Upper lobe of left lung (tissue), 4 donors: ENCODE measurements around the gene TMEM203.

Experiments used
- EP300 ChIP-seq, 4 donors: sonication (generic); formaldehyde crosslinking; IDR thresholded peaks; one replicate each; pipeline ENCODE4 v1.5.1; 2017; ENCODE audit warnings: antibody characterized with exemption in 4 of 4, control low read depth in 2 of 4
- POLR2A ChIP-seq, 4 donors: fragments of 450-650 bp; IDR thresholded peaks; one replicate each; pipeline ENCODE4 v1.5.1; 2016 to 2017; ENCODE audit warnings: antibody characterized with exemption in 4 of 4, mild to moderate bottlenecking in 2 of 4
- POLR2AphosphoS5 ChIP-seq, 2 donors: sonication (generic); formaldehyde crosslinking; IDR thresholded peaks; one replicate each; pipeline ENCODE4 v1.5.1; 2017; ENCODE audit warnings: antibody characterized with exemption in 2 of 2
- TF ChIP-seq, protein P1 (sequence below), 6 experiments: fragments of 450-650 bp in 4 of 6; fragments of 200-600 bp in 2 of 6; sonication (generic) in 2 of 6; IDR thresholded peaks; one replicate each; pipeline ENCODE4 v1.5.1; 2016 to 2019; ENCODE audit warnings: antibody characterized with exemption in 6 of 6

DNA sequence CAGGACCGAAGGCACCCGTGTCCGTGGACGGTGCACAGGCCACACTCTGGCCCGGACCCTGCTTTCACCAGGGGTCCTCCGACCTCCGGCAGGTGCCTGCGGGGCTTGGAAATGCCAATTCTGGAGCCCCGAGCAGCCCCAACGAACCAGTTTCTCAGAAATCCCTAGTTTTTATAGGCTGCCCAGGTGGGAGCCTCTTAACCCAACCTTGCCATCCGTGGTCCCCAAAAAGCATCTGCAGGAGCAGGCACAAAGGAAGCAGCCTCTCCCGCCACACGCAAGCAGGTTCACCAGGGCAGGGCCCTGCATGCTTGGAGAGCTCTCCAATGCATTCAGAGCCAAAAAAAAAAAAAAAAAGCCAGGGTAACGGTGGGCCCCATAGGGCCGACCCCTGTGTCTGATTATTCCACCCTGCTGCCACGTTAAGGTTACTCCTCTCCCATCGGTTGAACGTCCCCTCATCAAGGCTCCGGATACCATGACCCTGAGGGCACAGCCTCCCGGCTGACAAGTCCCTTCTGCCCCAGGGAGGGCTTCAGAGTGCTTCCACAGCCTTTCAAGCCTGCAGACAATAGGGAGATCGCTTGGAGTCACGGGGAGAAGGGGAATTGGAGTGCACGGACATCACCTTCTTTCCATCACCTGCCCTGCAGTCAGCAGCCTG lies 4.1 kb downstream of the TMEM203 start:
- TF ChIP-seq, protein P1, sequence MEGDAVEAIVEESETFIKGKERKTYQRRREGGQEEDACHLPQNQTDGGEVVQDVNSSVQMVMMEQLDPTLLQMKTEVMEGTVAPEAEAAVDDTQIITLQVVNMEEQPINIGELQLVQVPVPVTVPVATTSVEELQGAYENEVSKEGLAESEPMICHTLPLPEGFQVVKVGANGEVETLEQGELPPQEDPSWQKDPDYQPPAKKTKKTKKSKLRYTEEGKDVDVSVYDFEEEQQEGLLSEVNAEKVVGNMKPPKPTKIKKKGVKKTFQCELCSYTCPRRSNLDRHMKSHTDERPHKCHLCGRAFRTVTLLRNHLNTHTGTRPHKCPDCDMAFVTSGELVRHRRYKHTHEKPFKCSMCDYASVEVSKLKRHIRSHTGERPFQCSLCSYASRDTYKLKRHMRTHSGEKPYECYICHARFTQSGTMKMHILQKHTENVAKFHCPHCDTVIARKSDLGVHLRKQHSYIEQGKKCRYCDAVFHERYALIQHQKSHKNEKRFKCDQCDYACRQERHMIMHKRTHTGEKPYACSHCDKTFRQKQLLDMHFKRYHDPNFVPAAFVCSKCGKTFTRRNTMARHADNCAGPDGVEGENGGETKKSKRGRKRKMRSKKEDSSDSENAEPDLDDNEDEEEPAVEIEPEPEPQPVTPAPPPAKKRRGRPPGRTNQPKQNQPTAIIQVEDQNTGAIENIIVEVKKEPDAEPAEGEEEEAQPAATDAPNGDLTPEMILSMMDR (IDR thresholded peaks at IDR 0.05): no peak
- no peak for TF ChIP-seq POLR2A (IDR thresholded peaks at IDR 0.05)
- TF ChIP-seq EP300 (IDR thresholded peaks at IDR 0.05): no peak
- no peak for TF ChIP-seq POLR2AphosphoS5 (IDR thresholded peaks at IDR 0.05)
